Keratinocyte (primary cell): Measurements from ENCODE around the gene GPALPP1. TPM values are rescaled to one million over a fixed set of nuclear protein-coding genes. Genes with fewer than 3 reads are reported as not detected.

Experiments
- DNase-seq: peaks from one replicate; pipeline ENCODE4 v3.0.0-alpha.2; 2011; ENCODE audit warnings: low read depth, missing footprints, low spot score
- FAIRE-seq: peaks from 2 replicates; lab custom pipeline; 2011; peaks lifted over from hg19 to GRCh38; lab: Jason Lieb, UNC
- H2AFZ ChIP-seq: 2 replicates; pipeline ENCODE4 v1.6.0; 2012; ENCODE audit warnings: low read length, control low read depth, inconsistent platforms; ENCODE audit not compliant: control insufficient read depth
- H3K27ac ChIP-seq: 2 replicates; pipeline ENCODE4 v1.5.1; 2011; ENCODE audit warnings: low read length; ENCODE audit not compliant: control insufficient read depth, insufficient read depth
- H3K27me3 ChIP-seq: 3 replicates; pipeline ENCODE4 v1.6.0; 2011; ENCODE audit warnings: low read length; ENCODE audit not compliant: control insufficient read depth, insufficient read depth; ENCODE audit errors: extremely low read depth
- H3K36me3 ChIP-seq, 2 experiments: 2 replicates in 1 of 2; 3 replicates in 1 of 2; pipeline ENCODE4 v1.5.1; 2011; ENCODE audit warnings: low read length in 2 of 2, mild to moderate bottlenecking in 1 of 2; ENCODE audit not compliant: control insufficient read depth in 2 of 2, insufficient read depth in 2 of 2; ENCODE audit errors: extremely low read depth in 1 of 2
- H3K4me1 ChIP-seq: 3 replicates; pipeline ENCODE4 v1.5.1; 2011; ENCODE audit warnings: low read length; ENCODE audit not compliant: control insufficient read depth, insufficient read depth; ENCODE audit errors: extremely low read depth
- H3K4me2 ChIP-seq: 3 replicates; pipeline ENCODE4 v1.6.0; 2011; ENCODE audit warnings: low read depth, low read length; ENCODE audit not compliant: control insufficient read depth, insufficient read depth; ENCODE audit errors: extremely low read depth
- H3K4me3 ChIP-seq, 3 experiments: fragments of 200-600 bp in 1 of 3; sonication (generic) in 1 of 3; 2 replicates in 2 of 3; 3 replicates in 1 of 3; pipeline ENCODE4 v1.5.1; 2011 to 2016; ENCODE audit warnings: low read length in 3 of 3, mild to moderate bottlenecking in 3 of 3, control low read depth in 2 of 3, inconsistent platforms in 1 of 3, low read depth in 1 of 3, mixed read lengths in 1 of 3, mixed run types in 1 of 3, moderate library complexity in 1 of 3; ENCODE audit not compliant: control insufficient read depth in 2 of 3, insufficient read depth in 2 of 3; ENCODE audit errors: extremely low read depth in 1 of 3
- H3K79me2 ChIP-seq: 2 replicates; pipeline ENCODE4 v1.6.0; 2012; ENCODE audit warnings: low read length; ENCODE audit not compliant: control insufficient read depth, insufficient read depth
- H3K9ac ChIP-seq: 3 replicates; pipeline ENCODE4 v1.6.0; 2011; ENCODE audit warnings: low read length; ENCODE audit not compliant: control insufficient read depth, insufficient read depth; ENCODE audit errors: extremely low read depth
- H3K9me1 ChIP-seq: 3 replicates; pipeline ENCODE4 v1.6.0; 2011; ENCODE audit warnings: low read length; ENCODE audit not compliant: control insufficient read depth, insufficient read depth; ENCODE audit errors: extremely low read depth
- H3K9me3 ChIP-seq: 2 replicates; pipeline ENCODE4 v1.5.1; 2012; ENCODE audit warnings: low read depth, low read length; ENCODE audit not compliant: control insufficient read depth
- H4K20me1 ChIP-seq: 3 replicates; pipeline ENCODE4 v1.6.0; 2011; ENCODE audit warnings: low read length; ENCODE audit not compliant: control insufficient read depth, insufficient read depth; ENCODE audit errors: extremely low read depth
- CTCF ChIP-seq, 3 experiments: IDR thresholded peaks in 1 of 3; conservative IDR thresholded peaks in 1 of 3; optimal IDR thresholded peaks in 1 of 3; 2 replicates in 2 of 3; 3 replicates in 1 of 3; pipeline versions ENCODE3 to v1.5.1; 2011; ENCODE audit warnings: low read length in 3 of 3, mild to moderate bottlenecking in 3 of 3, moderate library complexity in 2 of 3, control low read depth in 1 of 3, inconsistent platforms in 1 of 3; ENCODE audit not compliant: insufficient read depth in 2 of 3; ENCODE audit errors: extremely low read depth in 1 of 3
- EZH2 ChIP-seq: IDR thresholded peaks from one replicate; pipeline ENCODE4 v1.6.1; 2012; ENCODE audit warnings: inconsistent platforms, mild to moderate bottlenecking, low read length, moderate library complexity
- dilution Hi-C: fragments of 300-500 bp; cut with MboI; formaldehyde crosslinking; loops from one replicate; pipeline ENCODE4 v1.7.0; 2020; ENCODE audit warnings: low sequenced_read_pairs; ENCODE audit not compliant: extremely low pct_ligation_motif_present
- polyA plus RNA-seq, 5 experiments: library from polyadenylated mRNA; depleted of rRNA in 3 of 5; stranded (reverse) in 3 of 5; stranded (forward) in 1 of 5; unstranded in 1 of 5; fragments of >200 nt; gene quantifications; 1 replicate in 1 of 5; 2 replicates in 3 of 5; 3 replicates in 1 of 5; pipeline versions ENCODE4 v1.2.1 to v1.2.3, GENCODE V29; 2011 to 2012; ENCODE audit warnings: missing spikeins in 2 of 5, low read depth in 1 of 5, low replicate concordance in 1 of 5

The GPALPP1 gene
- polyA plus RNA-seq, 1 donor (not counting 4 experiments of a cell fraction or from before 2014, with no cell fraction given): 17.7 TPM

- peaks cover 0 to 1% of the 10 kb centered on the region in 2 experiments for H3K36me3 ChIP-seq
- H4K20me1 ChIP-seq: no peaks in the 10 kb centered on the region
- no peak for FAIRE-seq
- H3K27me3 ChIP-seq: no peaks in the 10 kb centered on the region
- no peak overlapping the region for H2AFZ ChIP-seq
- H3K4me3 ChIP-seq: no peak overlapping the region
- no peak overlapping the region for H3K9ac ChIP-seq
- no peak overlapping the region for H3K4me2 ChIP-seq
- DNase-seq: no peak
- no peaks in the 10 kb centered on the region for H3K9me1 ChIP-seq
- peaks cover 9% of the 10 kb centered on the region for H3K4me1 ChIP-seq
- TF ChIP-seq CTCF (optimal IDR thresholded peaks at IDR 0.05 in 1 of 3, IDR thresholded peaks at IDR 0.05 in 1 of 3, conservative IDR thresholded peaks at IDR 0.05 in 1 of 3; ENCODE audit: extremely low read depth in 1 of 3, insufficient read depth in 2 of 3, low read length in 3 of 3) (no peak), EZH2 (no peak)
- no peak overlapping the region for H3K27ac ChIP-seq
- H3K9me3 ChIP-seq: no peaks in the 10 kb centered on the region
- H3K79me2 ChIP-seq: no peaks in the 10 kb centered on the region
- dilution Hi-C loops: no loop called here
Observed at GRCh38 chr13:45036206-45036605, 46.9 kb downstream of the GPALPP1 start.

GRCh38 chr13:45040173-45040572 is 50.8 kb downstream of the GPALPP1 start:
- H3K27me3 ChIP-seq: no peaks in the 10 kb centered on the region
- peak overlapping the region; percentile 34 for H3K4me2 ChIP-seq
- H3K9me1 ChIP-seq: no peaks in the 10 kb centered on the region
- H3K4me3 ChIP-seq: no peak overlapping the region
- no peaks in the 10 kb centered on the region for H3K79me2 ChIP-seq
- H3K36me3 ChIP-seq: no peaks in the 10 kb centered on the region
- dilution Hi-C loops: no loop called here
- peaks cover 9% of the 10 kb centered on the region for H3K4me1 ChIP-seq
- H2AFZ ChIP-seq: peak overlapping the region; percentile 38
- H3K9ac ChIP-seq: no peak overlapping the region
- H3K27ac ChIP-seq: peak overlapping the region; percentile 23
- H4K20me1 ChIP-seq: no peaks in the 10 kb centered on the region
- DNase-seq (no peak), FAIRE-seq (no peak)
- TF ChIP-seq CTCF (optimal IDR thresholded peaks at IDR 0.05 in 1 of 3, IDR thresholded peaks at IDR 0.05 in 1 of 3, conservative IDR thresholded peaks at IDR 0.05 in 1 of 3; ENCODE audit: extremely low read depth in 1 of 3, insufficient read depth in 2 of 3, low read length in 3 of 3): no peak
- TF ChIP-seq EZH2: no peak
- H3K9me3 ChIP-seq: no peaks in the 10 kb centered on the region
